HL-60 (cell line): ENCODE data around the gene PHB1.

Experiments
- GABPA ChIP-seq: IDR thresholded peaks from 2 replicates; pipeline ENCODE4 v1.6.1; 2012; ENCODE audit warnings: low read depth
- POLR2AphosphoS5 ChIP-seq: IDR thresholded peaks from 2 replicates; pipeline ENCODE4 v1.6.1; 2012; ENCODE audit warnings: low read depth
- TF ChIP-seq, protein P1 (sequence below): IDR thresholded peaks from one replicate; pipeline ENCODE4 v1.5.1; 2011; ENCODE audit warnings: low read length, control low read depth, inconsistent platforms; ENCODE audit not compliant: insufficient read depth
- TF ChIP-seq, protein P2 (sequence below): IDR thresholded peaks from 2 replicates; pipeline ENCODE4 v1.6.1; 2012; ENCODE audit warnings: low read depth; ENCODE audit not compliant: insufficient replicate concordance

DNA sequence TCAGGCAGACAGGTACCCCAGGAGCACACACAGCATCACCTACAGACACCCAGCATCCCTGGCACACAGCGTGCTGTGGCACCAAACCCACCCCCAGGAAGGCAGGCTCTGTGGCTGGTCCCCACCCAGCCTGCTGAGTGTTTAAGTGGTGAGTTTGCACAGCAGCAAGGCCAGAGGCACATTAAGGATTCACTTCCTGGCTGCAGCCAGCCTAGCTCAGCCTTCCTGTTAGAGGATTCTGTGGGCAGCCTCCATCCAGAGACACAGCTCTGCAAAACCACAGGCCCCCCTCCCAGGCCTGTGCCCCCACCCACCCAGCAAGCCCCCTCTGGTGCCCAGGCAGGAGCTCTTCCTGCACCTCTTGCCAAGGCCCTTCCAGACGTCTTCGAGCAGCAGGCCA is 36.1 kb upstream of the PHB1 start:
- TF ChIP-seq, protein P1, sequence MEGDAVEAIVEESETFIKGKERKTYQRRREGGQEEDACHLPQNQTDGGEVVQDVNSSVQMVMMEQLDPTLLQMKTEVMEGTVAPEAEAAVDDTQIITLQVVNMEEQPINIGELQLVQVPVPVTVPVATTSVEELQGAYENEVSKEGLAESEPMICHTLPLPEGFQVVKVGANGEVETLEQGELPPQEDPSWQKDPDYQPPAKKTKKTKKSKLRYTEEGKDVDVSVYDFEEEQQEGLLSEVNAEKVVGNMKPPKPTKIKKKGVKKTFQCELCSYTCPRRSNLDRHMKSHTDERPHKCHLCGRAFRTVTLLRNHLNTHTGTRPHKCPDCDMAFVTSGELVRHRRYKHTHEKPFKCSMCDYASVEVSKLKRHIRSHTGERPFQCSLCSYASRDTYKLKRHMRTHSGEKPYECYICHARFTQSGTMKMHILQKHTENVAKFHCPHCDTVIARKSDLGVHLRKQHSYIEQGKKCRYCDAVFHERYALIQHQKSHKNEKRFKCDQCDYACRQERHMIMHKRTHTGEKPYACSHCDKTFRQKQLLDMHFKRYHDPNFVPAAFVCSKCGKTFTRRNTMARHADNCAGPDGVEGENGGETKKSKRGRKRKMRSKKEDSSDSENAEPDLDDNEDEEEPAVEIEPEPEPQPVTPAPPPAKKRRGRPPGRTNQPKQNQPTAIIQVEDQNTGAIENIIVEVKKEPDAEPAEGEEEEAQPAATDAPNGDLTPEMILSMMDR: no peak
- no peak for TF ChIP-seq GABPA
- TF ChIP-seq POLR2AphosphoS5: no peak
- TF ChIP-seq, protein P2, sequence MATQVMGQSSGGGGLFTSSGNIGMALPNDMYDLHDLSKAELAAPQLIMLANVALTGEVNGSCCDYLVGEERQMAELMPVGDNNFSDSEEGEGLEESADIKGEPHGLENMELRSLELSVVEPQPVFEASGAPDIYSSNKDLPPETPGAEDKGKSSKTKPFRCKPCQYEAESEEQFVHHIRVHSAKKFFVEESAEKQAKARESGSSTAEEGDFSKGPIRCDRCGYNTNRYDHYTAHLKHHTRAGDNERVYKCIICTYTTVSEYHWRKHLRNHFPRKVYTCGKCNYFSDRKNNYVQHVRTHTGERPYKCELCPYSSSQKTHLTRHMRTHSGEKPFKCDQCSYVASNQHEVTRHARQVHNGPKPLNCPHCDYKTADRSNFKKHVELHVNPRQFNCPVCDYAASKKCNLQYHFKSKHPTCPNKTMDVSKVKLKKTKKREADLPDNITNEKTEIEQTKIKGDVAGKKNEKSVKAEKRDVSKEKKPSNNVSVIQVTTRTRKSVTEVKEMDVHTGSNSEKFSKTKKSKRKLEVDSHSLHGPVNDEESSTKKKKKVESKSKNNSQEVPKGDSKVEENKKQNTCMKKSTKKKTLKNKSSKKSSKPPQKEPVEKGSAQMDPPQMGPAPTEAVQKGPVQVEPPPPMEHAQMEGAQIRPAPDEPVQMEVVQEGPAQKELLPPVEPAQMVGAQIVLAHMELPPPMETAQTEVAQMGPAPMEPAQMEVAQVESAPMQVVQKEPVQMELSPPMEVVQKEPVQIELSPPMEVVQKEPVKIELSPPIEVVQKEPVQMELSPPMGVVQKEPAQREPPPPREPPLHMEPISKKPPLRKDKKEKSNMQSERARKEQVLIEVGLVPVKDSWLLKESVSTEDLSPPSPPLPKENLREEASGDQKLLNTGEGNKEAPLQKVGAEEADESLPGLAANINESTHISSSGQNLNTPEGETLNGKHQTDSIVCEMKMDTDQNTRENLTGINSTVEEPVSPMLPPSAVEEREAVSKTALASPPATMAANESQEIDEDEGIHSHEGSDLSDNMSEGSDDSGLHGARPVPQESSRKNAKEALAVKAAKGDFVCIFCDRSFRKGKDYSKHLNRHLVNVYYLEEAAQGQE: no peak
